Prostate gland (tissue), 2 donors: Measurements from ENCODE around the gene RHEB.

ENCODE experiments used
- CTCF ChIP-seq, 4 experiments: fragments of 200-600 bp in 2 of 4; fragments of 450-650 bp in 2 of 4; sonication (generic) in 2 of 4; IDR thresholded peaks; 1 replicate in 3 of 4; 2 replicates in 1 of 4; pipeline ENCODE4 v1.5.1; 2016 to 2019; ENCODE audit warnings: antibody characterized with exemption in 4 of 4, mild to moderate bottlenecking in 2 of 4, moderate library complexity in 2 of 4
- POLR2A ChIP-seq: fragments of 450-650 bp; IDR thresholded peaks from one replicate; pipeline ENCODE4 v1.6.1; 2016; ENCODE audit warnings: antibody characterized with exemption, mild to moderate bottlenecking
- POLR2AphosphoS5 ChIP-seq: sonication (generic); formaldehyde crosslinking; IDR thresholded peaks from one replicate; pipeline ENCODE4 v1.6.1; 2017; ENCODE audit warnings: antibody characterized with exemption

- TF ChIP-seq CTCF (IDR thresholded peaks at IDR 0.05) (no peak), POLR2A (no peak), POLR2AphosphoS5 (no peak)
Observed at GRCh38 chr7:151427705-151428377, 91.9 kb downstream of the RHEB start.
